Activated CD4-positive, alpha-beta T cell treated with anti-CD3 and anti-CD28 coated beads, Interleukin-2, amount 10 ng/mL, durations not matched to agents 24 days and 14 days (primary cell): ENCODE results near the gene GPR107. TPM values are rescaled to one million over a fixed set of nuclear protein-coding genes. Genes with fewer than 3 reads are reported as not detected.
A peak's percentile ranks its signal among the peaks of the same experiment; 100 is the strongest.

ENCODE experiments used
- DNase-seq: peaks from one replicate; pipeline ENCODE4 v3.0.0; 2022
- H3K27ac Mint-ChIP-seq: one replicate; pipeline ENCODE4 v1.8.0; 2022; ENCODE audit warnings: mild to moderate bottlenecking, mixed read lengths
- H3K27me3 Mint-ChIP-seq: one replicate; pipeline ENCODE4 v1.8.0; 2022; ENCODE audit warnings: mixed read lengths
- H3K36me3 Mint-ChIP-seq: one replicate; pipeline ENCODE4 v1.8.0; 2022; ENCODE audit warnings: low read depth, mild to moderate bottlenecking, mixed read lengths
- H3K4me1 Mint-ChIP-seq: one replicate; pipeline ENCODE4 v1.8.0; 2021; ENCODE audit warnings: mixed read lengths
- H3K4me3 Mint-ChIP-seq: one replicate; pipeline ENCODE4 v1.8.0; 2022; ENCODE audit warnings: mild to moderate bottlenecking, moderate library complexity, mixed read lengths
- H3K9me3 Mint-ChIP-seq: one replicate; pipeline ENCODE4 v1.8.0; 2021; ENCODE audit warnings: mixed read lengths
- intact Hi-C: fragments of 100-400 bp; cut with micrococcal nuclease; formaldehyde crosslinking; loops from one replicate; pipeline ENCODE4 v1.15.1; 2023
- total RNA-seq: library from RNA; stranded (reverse); gene quantifications from 2 replicates; pipeline ENCODE4 v1.2.3, GENCODE V29; 2022

The GPR107 gene
- total RNA-seq, 1 donor from 2014 or later: 23.6 TPM

DNA sequence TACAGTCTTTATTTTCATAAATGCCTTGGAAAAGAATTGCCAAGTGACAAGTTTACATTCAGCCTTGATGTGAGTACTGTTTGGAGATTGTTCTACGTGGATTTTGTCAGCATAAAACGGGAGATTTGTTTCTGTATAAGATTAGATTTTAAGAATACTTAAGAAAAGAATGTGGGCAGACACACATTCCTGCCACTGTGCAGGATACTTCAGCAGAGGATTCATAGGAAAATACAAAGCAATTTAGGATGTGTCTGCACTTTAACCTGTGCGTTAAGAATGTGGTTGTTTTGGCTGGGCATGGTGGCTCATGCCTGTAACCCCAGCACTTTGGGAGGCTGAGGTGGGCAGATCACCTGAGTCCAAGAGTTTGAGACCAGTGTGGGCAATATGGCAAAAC is 37.2 kb downstream of the GPR107 start:
- no peak overlapping the region for H3K4me3 Mint-ChIP-seq
- H3K4me1 Mint-ChIP-seq: peaks cover 4% of the 10 kb centered on the region
- no peak overlapping the region for H3K27ac Mint-ChIP-seq
- DNase-seq: no peak
- intact Hi-C loops: no loop called here
- H3K36me3 Mint-ChIP-seq: peaks cover 41% of the 10 kb centered on the region
- H3K27me3 Mint-ChIP-seq: no peaks in the 10 kb centered on the region
- H3K9me3 Mint-ChIP-seq: no peaks in the 10 kb centered on the region

- no peak overlapping the region for H3K4me3 Mint-ChIP-seq
Observed at GRCh38 chr9:130092910-130093309, 39.2 kb downstream of the GPR107 start.

GRCh38 chr9:130095872-130096271 is 42.2 kb downstream of the GPR107 start:
- H3K9me3 Mint-ChIP-seq: no peaks in the 10 kb centered on the region
- H3K4me3 Mint-ChIP-seq: no peak overlapping the region
- peak overlapping the region; percentile 59 for H3K27ac Mint-ChIP-seq
- no peak for DNase-seq
- intact Hi-C loops: no loop called here
- peaks cover 35% of the 10 kb centered on the region for H3K36me3 Mint-ChIP-seq
- peaks cover 11% of the 10 kb centered on the region for H3K4me1 Mint-ChIP-seq
- no peaks in the 10 kb centered on the region for H3K27me3 Mint-ChIP-seq

More at GRCh38 chr9:130092910-130093309, 39.2 kb downstream of the GPR107 start:
- Mint-ChIP-seq H3K9me3 (no peaks in the 10 kb centered on the region), H3K36me3 (peaks cover 39% of the 10 kb centered on the region), H3K27ac (peak overlapping the region; percentile 29), H3K4me1 (peaks cover 7% of the 10 kb centered on the region), H3K27me3 (no peaks in the 10 kb centered on the region)
- intact Hi-C loops: no loop called here
- DNase-seq: no peak

DNA sequence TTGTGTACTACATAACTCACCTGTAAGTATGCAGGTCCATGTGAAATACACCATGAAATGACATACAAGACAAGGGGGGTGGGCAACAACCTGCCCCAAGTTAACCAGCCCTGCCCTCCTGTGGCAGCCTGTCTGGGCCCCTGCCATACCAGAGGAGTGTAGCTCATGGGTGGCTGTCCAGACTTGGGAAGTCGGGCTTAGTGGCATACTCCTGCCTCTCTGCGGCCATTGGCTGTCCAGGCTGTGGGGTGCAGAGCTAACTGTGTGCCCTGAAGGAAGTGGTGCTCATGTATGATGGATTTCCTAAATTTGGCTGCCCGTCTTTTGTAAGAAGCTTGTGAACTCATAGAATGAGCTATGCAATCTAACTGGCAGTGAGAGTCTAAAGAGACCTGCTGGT is 47.0 kb downstream of the GPR107 start:
- no peak overlapping the region for H3K27ac Mint-ChIP-seq
- H3K4me1 Mint-ChIP-seq: peaks cover 9% of the 10 kb centered on the region
- H3K27me3 Mint-ChIP-seq: no peaks in the 10 kb centered on the region
- no peaks in the 10 kb centered on the region for H3K9me3 Mint-ChIP-seq
- intact Hi-C loops: no loop called here
- peaks cover 35% of the 10 kb centered on the region for H3K36me3 Mint-ChIP-seq
- H3K4me3 Mint-ChIP-seq: no peak overlapping the region
- no peak for DNase-seq

- Mint-ChIP-seq H3K27me3 (no peaks in the 10 kb centered on the region), H3K27ac (no peak overlapping the region), H3K36me3 (peaks cover 44% of the 10 kb centered on the region), H3K9me3 (no peaks in the 10 kb centered on the region), H3K4me3 (no peak overlapping the region), H3K4me1 (peaks cover 8% of the 10 kb centered on the region)
- no peak for DNase-seq
- intact Hi-C loops: no loop called here
Observed at GRCh38 chr9:130101915-130102314, 48.2 kb downstream of the GPR107 start.

DNA sequence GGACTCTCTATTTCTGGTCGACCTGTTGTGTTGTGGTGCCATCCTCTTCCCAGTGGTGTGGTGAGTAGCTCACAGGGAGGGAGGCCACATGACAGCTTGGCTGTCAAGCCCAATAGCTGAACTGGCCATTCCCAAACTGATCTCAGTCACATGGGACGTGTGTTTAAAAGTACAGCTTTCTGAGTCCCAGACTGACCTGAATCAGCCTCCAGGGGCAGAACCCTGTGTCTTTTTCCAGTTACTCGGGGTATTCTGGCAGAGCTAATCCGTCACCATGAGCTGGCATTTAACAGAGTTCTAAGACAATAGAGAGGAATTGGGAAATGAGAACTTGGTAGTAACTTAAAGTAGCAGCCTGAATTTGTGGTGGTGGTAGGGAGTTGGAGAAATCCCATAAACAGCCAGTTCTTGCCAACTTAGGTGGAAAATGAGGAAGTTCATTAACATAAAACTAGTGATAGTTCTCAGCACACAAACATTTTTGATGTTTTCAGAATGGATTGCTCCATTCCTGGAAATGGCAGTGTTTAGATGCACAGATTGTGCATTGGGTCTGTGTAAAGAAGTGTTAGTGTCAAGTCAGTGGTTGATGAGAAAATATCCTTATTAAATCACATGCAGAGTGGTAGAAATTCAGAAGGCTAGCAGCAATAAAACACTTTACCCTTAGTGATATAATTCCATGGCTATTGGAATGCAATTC is 50.9 kb downstream of the GPR107 start:
- H3K9me3 Mint-ChIP-seq: no peaks in the 10 kb centered on the region
- DNase-seq: no peak
- H3K27me3 Mint-ChIP-seq: no peaks in the 10 kb centered on the region
- intact Hi-C loops: loop anchor here (5.0 kb wide), 1 partner anchor 238 kb away; no protein-coding TSS in a partner anchor
- peaks cover 17% of the 10 kb centered on the region for H3K4me1 Mint-ChIP-seq
- H3K27ac Mint-ChIP-seq: no peak overlapping the region
- no peak overlapping the region for H3K4me3 Mint-ChIP-seq
- peaks cover 44% of the 10 kb centered on the region for H3K36me3 Mint-ChIP-seq

DNA sequence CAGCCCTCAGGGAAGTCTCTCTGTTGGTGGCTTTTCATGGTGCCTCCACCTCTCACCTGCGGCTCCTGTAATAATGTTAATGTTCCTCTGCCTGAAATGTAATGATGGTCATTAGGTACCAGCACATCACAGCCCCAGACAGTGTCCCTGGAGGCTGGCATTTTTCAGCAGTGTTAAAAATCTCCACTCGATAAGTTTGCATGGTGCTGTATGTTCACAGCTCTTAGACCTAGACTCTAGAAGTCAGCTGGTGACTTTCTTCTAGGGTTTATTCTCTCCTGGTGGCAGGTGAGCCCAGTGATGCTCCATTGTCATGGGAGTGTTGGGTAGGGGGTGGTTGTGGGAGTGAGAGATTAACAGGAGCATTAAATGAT is 53.1 kb downstream of the GPR107 start:
- H3K27me3 Mint-ChIP-seq: no peaks in the 10 kb centered on the region
- intact Hi-C loops: loop anchor here (1.0 to 5.0 kb wide), 3 partner anchors 22 to 235 kb away; no protein-coding TSS in a partner anchor
- H3K4me1 Mint-ChIP-seq: peaks cover 30% of the 10 kb centered on the region
- H3K4me3 Mint-ChIP-seq: no peak overlapping the region
- DNase-seq: no peak
- no peaks in the 10 kb centered on the region for H3K9me3 Mint-ChIP-seq
- H3K27ac Mint-ChIP-seq: peak overlapping the region; percentile 72
- H3K36me3 Mint-ChIP-seq: peaks cover 45% of the 10 kb centered on the region

DNA sequence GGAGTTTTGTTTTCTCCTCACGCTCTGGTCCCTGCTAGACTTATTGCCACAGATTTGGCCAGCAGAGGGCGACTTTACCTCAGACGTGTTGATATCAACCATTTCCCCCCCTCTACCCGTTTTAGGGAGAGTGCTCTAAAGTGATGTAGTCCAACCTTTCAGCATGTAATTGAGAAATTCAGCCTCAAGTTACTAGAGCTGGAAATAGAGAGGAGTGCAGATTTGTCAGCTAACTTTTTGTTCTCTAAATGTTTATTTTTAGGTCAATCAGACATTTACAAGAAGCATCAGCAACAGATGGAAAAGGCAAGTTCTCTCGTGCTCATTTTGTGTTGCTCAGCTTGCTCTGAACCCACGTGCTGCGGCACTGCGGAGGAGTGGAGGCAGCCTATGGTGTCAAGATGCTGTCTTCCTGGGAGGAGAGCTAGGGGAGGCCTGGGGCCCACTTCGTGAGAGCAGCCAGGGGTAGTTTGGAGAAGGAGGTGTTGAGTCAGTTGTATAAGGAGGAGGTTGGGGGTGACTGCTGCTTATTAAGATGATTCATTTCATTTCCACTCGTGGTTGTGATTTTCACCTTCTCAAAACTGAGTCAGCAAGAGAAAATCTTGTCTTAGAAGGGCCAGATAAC is 53.6 kb downstream of the GPR107 start:
- intact Hi-C loops: loop anchor here (1.0 to 5.0 kb wide), 3 partner anchors 22 to 235 kb away; no protein-coding TSS in a partner anchor
- H3K4me1 Mint-ChIP-seq: peaks cover 30% of the 10 kb centered on the region
- no peaks in the 10 kb centered on the region for H3K9me3 Mint-ChIP-seq
- peak overlapping the region; percentile 72 for H3K27ac Mint-ChIP-seq
- peak; percentile 94 for DNase-seq
- H3K4me3 Mint-ChIP-seq: peak overlapping the region; percentile 9
- H3K27me3 Mint-ChIP-seq: no peaks in the 10 kb centered on the region
- peaks cover 45% of the 10 kb centered on the region for H3K36me3 Mint-ChIP-seq

DNA sequence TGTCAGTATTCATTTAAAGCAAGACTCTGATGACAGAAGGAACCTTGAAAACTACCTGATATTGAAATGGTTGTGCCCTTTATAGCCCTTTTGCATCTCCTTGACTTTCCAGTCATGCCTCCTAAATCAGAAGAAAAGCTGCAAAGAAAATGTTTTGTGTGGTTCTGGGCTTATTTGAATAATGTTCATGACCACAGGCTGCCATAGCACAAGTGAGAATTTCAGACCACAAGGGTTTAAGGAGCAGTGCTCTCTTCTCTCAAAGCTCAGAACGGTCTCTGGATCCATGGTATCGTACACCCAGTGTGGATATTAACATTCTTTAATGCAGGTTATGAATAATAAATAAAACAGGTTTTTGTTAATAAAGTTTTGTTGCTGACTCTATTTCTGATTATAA is 54.2 kb downstream of the GPR107 start:
- H3K4me3 Mint-ChIP-seq: peak overlapping the region; percentile 9
- no peaks in the 10 kb centered on the region for H3K27me3 Mint-ChIP-seq
- peak overlapping the region; percentile 72 for H3K27ac Mint-ChIP-seq
- no peaks in the 10 kb centered on the region for H3K9me3 Mint-ChIP-seq
- intact Hi-C loops: loop anchor here (1.0 to 5.0 kb wide), 3 partner anchors 21 to 234 kb away; no protein-coding TSS in a partner anchor
- no peak for DNase-seq
- peaks cover 43% of the 10 kb centered on the region for H3K36me3 Mint-ChIP-seq
- peaks cover 30% of the 10 kb centered on the region for H3K4me1 Mint-ChIP-seq

GRCh38 chr9:130110166-130110565 is 56.5 kb downstream of the GPR107 start:
- peaks cover 30% of the 10 kb centered on the region for H3K4me1 Mint-ChIP-seq
- peaks cover 33% of the 10 kb centered on the region for H3K36me3 Mint-ChIP-seq
- H3K4me3 Mint-ChIP-seq: no peak overlapping the region
- no peaks in the 10 kb centered on the region for H3K27me3 Mint-ChIP-seq
- H3K9me3 Mint-ChIP-seq: no peaks in the 10 kb centered on the region
- peak; percentile 65 for DNase-seq
- intact Hi-C loops: no loop called here
- no peak overlapping the region for H3K27ac Mint-ChIP-seq

DNA sequence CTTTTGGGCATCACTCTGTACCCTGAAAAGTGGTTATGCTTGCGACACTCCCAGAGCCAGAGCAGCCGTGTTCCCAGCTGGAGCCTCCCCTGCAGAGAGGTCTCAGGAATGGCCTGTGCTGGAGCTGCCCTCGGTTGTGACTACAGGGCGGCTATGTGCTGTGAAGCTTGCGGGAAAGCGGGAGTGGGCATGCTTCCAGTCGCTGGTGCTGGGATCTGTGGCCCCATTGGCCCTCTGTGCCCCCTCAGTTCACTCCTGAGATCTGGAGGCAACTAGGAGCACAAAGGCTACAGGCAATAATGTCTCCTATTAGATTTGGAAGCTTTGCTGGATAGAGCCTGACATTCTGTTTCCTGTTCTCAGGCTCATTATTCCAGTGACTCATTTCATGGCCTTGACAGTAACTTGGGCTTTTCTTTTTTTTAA is 56.9 kb downstream of the GPR107 start:
- no peak overlapping the region for H3K4me3 Mint-ChIP-seq
- H3K27ac Mint-ChIP-seq: peak overlapping the region; percentile 15

GRCh38 chr9:130111786-130112537 is 58.3 kb downstream of the GPR107 start:
- H3K36me3 Mint-ChIP-seq: peaks cover 24% of the 10 kb centered on the region
- peak overlapping the region; percentile 57 for H3K27ac Mint-ChIP-seq

More for the DNA sequence above, 56.9 kb downstream of the GPR107 start:
- no peak for DNase-seq
- H3K36me3 Mint-ChIP-seq: peaks cover 32% of the 10 kb centered on the region
- H3K4me1 Mint-ChIP-seq: peaks cover 30% of the 10 kb centered on the region
- H3K27me3 Mint-ChIP-seq: no peaks in the 10 kb centered on the region
- intact Hi-C loops: no loop called here
- H3K9me3 Mint-ChIP-seq: no peaks in the 10 kb centered on the region

GRCh38 chr9:130112538-130113151 is 58.9 kb downstream of the GPR107 start:
- Mint-ChIP-seq H3K27me3 (no peaks in the 10 kb centered on the region), H3K4me1 (peaks cover 18% of the 10 kb centered on the region), H3K36me3 (peaks cover 17% of the 10 kb centered on the region), H3K27ac (no peak overlapping the region), H3K4me3 (no peak overlapping the region), H3K9me3 (no peaks in the 10 kb centered on the region)
- DNase-seq: no peak
- intact Hi-C loops: no loop called here

More at GRCh38 chr9:130111786-130112537, 58.3 kb downstream of the GPR107 start:
- Mint-ChIP-seq H3K9me3 (no peaks in the 10 kb centered on the region), H3K4me3 (no peak overlapping the region), H3K27me3 (no peaks in the 10 kb centered on the region), H3K4me1 (peaks cover 25% of the 10 kb centered on the region)
- DNase-seq: no peak
- intact Hi-C loops: no loop called here
